ENCODE results near the gene RALGAPA2.

The RALGAPA2 gene

DNA sequence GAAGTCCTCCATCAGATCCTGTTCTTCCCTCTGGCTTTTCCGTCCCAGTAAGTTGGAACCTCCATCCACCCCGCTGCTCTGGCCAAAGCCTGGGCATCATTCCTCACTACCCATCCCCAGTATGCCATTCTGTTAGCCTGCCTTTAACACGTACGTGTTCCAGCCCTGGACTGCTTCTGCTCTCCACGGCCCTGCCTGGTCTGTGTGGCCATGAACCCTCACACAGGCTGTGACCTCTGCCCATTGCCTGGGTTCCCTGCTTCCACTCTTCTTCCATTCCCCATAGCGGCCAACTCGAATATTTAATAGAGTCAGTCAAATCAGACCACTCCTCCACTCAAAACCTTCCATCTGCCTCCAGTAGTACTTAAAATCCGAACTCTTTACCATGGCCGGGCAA, 29.4 kb downstream of the RALGAPA2 start:
- no peak for DNase-seq

GRCh38 chr20:20680991-20681508, 31.4 kb downstream of the RALGAPA2 start:
- no peak for DNase-seq

DNA sequence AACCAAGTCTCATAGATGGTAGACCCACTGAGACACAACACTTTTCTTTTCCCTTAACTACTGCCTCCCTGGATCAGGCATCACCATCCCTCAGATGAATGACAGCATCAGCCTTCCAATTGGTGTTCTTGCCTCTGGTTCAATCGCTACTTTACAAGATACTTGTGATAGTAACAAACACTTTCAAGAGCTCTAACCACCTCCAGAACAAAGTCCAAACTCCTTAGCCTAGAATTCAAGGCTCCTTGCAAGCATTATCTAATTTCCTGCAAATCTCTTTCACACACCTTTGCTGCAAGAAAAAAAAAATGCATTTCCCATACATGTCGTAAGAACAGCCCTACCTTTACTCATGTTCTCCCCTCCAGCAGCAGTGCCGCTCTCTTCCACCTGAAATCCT, 33.1 kb downstream of the RALGAPA2 start:
- DNase-seq = no peak

- peak; percentile 73 for DNase-seq
Measured at GRCh38 chr20:20677186-20677585, 35.3 kb downstream of the RALGAPA2 start.

- DNase-seq = no peak
Measured at GRCh38 chr20:20668639-20669038, 43.8 kb downstream of the RALGAPA2 start.

DNA sequence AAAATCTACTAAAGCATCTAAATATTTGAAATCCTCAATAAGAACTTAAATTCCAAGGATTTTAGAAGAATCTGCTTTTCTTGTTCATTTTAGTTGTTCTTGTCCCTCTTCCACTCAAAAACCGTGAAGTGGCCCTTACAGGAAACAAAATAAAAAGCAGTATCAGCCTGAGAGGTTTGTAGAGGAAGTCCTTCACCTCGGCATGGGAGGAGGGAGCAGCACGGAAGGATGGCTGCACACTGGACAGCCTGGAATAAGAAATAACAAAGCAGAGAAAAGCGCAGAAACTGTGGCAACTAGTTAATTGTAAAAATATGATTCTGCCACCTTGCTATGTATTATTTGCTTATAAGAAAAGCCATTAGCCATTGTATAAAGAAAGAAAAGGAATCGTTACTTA, 46.1 kb downstream of the RALGAPA2 start:
- DNase-seq = no peak

GRCh38 chr20:20665606-20666332, 46.7 kb downstream of the RALGAPA2 start:
- DNase-seq = no peak

GRCh38 chr20:20664795-20665589, 47.5 kb downstream of the RALGAPA2 start:
- peak; percentile 68 for DNase-seq

DNA sequence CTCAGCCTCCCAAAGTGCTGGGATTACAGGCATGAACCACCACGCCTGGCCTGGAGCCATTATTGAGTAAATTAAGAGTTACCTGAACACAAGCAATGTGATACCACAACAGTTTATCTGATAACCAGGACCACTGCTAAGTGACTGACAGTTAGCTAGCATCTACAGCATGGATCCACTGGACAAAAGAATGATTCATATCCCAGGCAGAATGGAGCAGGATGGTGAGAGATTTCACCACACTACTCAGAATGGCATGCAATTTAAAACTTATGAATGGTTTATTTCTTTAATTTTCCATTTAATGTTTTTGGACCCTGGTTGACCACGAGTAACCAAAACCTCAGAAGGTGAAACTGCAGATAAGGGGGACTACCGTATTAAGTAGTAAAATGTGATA, 48.6 kb downstream of the RALGAPA2 start:
- no peak for DNase-seq

DNA sequence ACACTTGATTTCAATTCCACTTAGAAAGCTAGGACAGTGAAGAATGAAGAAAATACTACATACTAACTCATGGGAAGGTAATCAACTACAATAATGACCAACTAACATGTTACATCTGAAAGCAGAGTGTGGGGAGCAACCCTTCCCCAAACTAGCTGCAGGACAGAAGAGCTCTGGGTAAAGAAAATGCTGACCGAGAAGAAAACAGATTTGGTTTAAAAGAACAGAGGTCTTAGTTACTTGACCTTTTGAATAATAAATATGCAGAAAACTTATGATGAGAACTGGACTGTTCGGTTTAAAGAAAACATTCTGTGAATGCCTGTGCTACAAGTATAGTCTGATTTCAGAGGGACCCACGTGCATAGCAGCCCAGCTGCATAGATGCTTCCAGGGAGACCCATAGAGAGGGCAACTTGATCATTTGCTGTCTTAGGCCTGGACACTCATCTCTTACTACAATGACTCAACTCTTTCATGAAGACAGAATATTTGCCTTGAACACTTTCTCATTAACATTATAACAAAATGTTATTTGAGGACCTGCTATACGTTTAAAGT, 53.5 kb downstream of the RALGAPA2 start:
- no peak for DNase-seq

DNA sequence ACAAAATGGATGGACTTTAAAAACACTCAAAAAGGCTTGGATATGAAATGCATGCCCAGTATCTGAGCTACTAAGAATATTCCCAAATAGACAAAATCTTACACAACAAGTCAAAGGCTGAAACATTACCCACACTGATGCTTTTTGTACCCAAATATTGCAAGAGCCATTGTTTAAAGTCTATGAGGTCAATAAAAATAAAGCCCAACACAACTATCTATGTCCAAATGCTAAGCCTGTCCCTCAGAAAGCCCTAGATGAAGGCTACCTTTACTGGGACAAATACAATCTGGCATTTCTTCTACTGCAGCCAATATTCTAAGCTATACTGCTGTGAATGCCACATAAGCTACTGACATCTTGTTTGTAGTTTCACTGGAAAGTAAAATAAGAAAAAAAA, 54.3 kb downstream of the RALGAPA2 start:
- no peak for DNase-seq

DNA sequence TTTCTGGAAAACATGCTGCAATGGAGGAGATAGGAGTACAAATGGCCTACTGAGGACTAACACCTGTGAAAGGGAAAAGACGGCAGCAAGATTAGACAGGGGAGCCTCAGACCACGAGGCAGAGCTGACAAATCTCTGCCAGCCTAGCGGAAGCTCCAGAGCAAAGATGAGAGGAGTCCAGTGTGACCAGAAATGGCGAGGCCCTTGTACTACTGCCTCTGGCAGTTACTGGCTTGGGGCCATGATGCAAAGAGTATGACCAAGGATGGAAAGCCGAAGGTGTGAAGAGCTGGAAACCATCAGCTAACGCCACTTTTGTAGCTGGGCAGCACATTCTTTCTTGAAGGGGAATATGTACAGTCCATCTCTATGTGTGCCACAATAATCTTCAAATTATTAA, 55.4 kb downstream of the RALGAPA2 start:
- DNase-seq = no peak

DNA sequence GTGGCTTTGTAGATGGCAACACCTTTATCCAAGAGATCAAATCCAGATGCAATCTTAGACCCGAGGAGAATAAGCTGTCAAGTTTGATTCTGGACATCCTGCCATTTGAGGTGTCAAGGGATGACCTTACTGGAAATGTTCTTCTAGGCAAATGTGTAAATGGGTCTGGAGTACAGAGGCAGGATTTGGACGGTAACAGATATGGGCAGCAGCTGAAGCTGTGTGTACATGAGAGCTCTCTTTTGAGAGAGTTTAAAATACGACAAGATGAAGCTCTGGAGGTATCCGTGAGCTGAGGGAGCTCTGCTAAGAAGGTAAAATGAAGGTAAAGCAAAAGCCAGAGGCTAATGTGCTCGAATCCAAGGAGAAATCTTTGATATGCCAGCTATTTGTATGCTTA, 56.6 kb downstream of the RALGAPA2 start:
- DNase-seq = no peak

DNA sequence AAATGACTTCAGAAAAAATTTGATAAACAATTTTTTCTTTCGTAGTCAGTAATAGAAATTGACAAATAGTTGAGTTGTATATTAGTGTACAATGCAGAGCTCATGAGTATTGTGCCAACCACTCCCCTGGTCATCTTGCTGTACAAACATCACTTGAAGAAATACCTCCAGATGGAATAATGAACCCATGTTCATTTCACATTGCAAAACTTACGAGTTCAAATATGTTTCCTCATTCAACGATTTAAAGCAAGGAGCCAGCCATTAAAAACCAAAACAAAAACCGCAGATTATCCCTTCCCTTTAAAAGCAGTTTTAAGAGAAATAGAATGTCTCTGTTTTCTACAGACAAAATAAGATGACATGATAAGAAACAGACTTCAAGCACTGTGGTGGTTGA, 62.5 kb downstream of the RALGAPA2 start:
- no peak for DNase-seq

- DNase-seq = peak; percentile 57
Measured at GRCh38 chr20:20643927-20644326, 68.5 kb downstream of the RALGAPA2 start.

DNA sequence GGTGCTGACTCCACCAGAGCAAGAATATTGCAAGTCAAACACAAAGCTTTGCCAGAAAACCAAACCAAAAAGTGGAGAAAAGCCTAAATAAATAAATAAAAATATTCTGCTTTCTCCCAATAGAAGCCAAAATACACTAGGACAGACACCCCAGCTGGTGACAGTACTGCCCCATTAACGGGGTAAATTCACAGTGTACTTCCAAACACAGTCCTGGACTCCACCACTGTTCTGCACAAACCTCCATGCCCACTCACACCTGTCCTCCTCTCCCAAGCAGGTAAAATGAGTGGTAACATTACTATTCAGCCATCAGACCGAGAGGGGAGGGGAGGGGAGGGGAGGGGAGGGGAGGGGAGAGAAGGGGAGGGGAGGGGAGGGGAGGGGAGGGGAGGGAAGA, 70.7 kb downstream of the RALGAPA2 start:
- DNase-seq = peak; percentile 35

DNA sequence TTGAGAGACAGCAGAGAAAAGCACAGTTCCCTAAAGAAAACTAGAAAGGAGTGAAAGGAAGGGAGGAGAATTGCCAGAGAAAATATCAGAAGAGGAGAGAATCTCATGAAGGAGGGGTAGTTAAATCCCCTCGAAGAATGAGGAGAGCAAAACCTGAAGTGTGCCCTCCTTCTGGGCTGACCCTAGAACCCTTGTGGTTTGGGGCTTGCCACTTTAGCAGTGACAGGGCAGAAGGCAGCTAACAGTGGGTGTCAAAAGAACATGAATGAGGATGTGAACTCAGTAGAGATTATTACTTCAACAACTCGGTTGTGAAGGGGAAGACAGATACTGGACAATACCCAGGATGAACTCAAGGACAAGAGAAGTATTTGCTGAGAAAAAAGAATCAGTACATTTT, 73.6 kb downstream of the RALGAPA2 start:
- DNase-seq = no peak

- no peak for DNase-seq
Measured at GRCh38 chr20:20637998-20638725, 74.3 kb downstream of the RALGAPA2 start.

DNA sequence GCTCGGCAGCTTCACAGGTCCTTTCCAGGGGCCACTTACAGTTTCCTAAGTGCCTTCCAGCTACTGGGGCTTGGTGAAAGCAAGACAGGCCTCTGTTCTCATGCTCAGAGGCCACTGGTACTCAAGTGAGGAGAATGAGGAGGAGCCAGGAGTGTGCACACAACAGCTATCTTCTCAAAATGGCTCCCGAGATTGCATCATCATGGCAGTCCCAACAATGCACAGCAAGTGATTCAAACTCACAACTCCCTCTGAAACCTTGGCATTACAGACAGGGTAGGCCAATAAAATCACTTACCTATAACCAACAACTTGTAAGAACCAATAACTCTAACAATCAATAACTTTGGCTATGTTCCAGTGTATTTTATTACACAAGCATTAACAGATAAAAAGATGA, 77.4 kb downstream of the RALGAPA2 start:
- no peak for DNase-seq

DNA sequence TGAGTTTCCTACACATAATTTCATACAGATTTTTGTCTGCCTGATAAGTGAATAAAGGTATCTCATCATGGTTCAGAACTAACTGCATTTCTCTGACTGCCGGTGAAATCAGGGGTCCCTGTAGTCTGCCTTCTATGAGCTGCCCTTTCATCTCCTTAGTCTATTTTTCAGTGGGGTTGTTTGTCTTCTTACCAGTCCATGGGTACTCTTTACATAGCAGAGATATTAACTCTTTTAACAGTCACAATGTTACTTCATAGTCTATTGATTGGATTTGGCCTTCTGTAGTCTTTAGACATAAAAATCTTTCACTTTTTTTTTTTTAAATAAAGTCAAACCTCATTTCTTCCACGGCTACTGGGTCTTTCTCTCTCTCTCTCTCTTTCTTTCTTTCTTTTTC, 79.8 kb downstream of the RALGAPA2 start:
- DNase-seq = no peak

DNA sequence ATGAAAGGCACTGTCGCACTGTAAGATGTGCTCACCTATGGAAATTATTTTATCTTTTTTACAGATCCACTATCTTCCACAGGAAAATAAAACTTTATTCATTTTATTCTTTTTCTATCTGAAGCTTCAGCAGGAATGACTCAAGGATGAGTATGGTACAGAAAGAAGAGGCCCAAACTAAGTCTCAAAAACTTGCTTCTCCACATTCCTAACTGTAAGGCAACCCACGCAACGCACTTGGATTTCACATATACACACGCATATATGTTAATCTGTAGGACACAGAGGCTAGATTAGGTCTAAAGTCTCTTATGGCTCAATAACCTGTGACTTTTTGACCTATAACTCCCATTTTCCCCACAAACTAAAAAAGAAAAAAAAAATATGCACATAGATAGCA, 81.9 kb downstream of the RALGAPA2 start:
- DNase-seq = no peak

DNA sequence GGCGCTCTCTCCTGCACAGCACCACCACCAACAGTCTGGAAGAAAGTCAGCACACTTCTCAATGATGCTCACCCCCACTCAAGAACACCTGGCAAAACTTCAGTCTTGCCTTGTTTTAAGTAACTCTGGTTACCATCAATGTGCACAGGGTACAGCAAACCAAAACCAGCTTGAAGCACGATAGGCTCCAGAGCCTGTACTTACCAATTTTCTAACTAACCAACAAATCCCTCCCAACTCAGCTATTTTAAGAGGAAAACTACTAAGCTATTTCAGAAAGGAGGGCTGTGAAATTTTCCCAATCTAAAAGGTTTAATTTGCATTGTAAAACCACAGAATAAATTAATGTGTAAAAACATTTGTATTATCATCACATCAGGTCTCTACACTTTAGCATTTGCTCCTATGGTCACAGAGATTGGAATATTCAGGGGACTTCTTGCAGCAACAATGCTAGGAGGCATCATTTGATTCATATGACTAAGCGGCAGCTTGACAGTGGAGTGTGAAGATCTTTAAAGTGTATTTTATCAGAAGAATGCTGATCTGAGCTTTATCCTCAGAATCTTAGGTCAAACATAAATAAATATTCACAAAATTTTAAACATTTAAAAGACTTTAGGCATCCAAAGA, 82.8 kb downstream of the RALGAPA2 start:
- no peak for DNase-seq

DNA sequence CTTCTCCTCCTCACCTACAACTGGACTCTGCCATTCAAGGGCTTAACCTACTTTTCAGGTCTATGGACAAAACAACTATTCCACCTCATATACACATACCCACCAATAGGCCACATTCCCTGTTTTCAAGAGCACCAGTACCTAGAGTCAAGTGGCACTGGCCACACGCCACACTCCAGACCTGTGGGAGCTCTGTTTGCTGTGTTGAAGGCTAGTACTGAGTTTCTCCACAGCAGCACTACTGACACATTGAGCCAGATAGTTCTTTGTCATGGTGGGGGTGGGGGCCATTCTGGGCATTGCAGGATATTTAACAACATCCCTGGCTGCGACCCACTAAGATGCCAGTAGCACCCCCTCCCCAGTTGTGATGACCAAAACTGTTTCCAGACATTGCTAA, 84.1 kb downstream of the RALGAPA2 start:
- DNase-seq = no peak
